WI38 (cell line): ENCODE results near the gene EHD2.

Experiments
- H3K4me3 ChIP-seq: 2 replicates; pipeline ENCODE4 v1.5.1; 2011; ENCODE audit warnings: low read depth, mild to moderate bottlenecking, control low read depth, low read length
- CTCF ChIP-seq: IDR thresholded peaks from 2 replicates; pipeline ENCODE4 v1.5.1; 2012; ENCODE audit warnings: low read depth, mild to moderate bottlenecking, control low read depth, low read length

Gene EHD2

GRCh38 chr19:47729799-47730520 is 16.7 kb downstream of the EHD2 start:
- TF ChIP-seq CTCF = no peak

GRCh38 chr19:47730521-47730889 is 17.3 kb downstream of the EHD2 start:
- no peak for TF ChIP-seq CTCF
- no peak overlapping the region for H3K4me3 ChIP-seq

More at GRCh38 chr19:47729799-47730520, 16.7 kb downstream of the EHD2 start:
- H3K4me3 ChIP-seq = no peak overlapping the region

GRCh38 chr19:47730910-47731309 is 17.7 kb downstream of the EHD2 start:
- TF ChIP-seq CTCF = no peak

GRCh38 chr19:47735131-47735530 is 21.9 kb downstream of the EHD2 start:
- TF ChIP-seq CTCF = no peak
- no peak overlapping the region for H3K4me3 ChIP-seq

More at GRCh38 chr19:47730910-47731309, 17.7 kb downstream of the EHD2 start:
- no peak overlapping the region for H3K4me3 ChIP-seq

- TF ChIP-seq CTCF = no peak
Observed at GRCh38 chr19:47740866-47741519, 27.8 kb downstream of the EHD2 start.

GRCh38 chr19:47741544-47742140 is 28.4 kb downstream of the EHD2 start:
- no peak overlapping the region for H3K4me3 ChIP-seq
- TF ChIP-seq CTCF = no peak

More at GRCh38 chr19:47740866-47741519, 27.8 kb downstream of the EHD2 start:
- no peak overlapping the region for H3K4me3 ChIP-seq

- no peak for TF ChIP-seq CTCF
Observed at GRCh38 chr19:47742634-47743033, 29.4 kb downstream of the EHD2 start.

More at GRCh38 chr19:47742634-47743033, 29.4 kb downstream of the EHD2 start:
- H3K4me3 ChIP-seq = no peak overlapping the region; the same call in 1 of the 2 replicates
